ENCODE data around the gene BAG2.

GRCh38 chr6:57174511-57174907 lies 2.4 kb downstream of the BAG2 start:
- TF ChIP-seq CTCF (IDR thresholded peaks at IDR 0.05; ENCODE audit: insufficient read depth, low read length, poor library complexity, severe bottlenecking) (no peak), EZH2phosphoT487 (conservative IDR thresholded peaks at IDR 0.05; ENCODE audit: low read length) (no peak)
